HepG2 (cell line): Measurements from ENCODE around the gene DHRS7. TPM values are rescaled to one million over a fixed set of nuclear protein-coding genes. Genes with fewer than 3 reads are reported as not detected.

Experiments
- ATAC-seq: fragments of 200-7000 bp; cut with Tn5 transposase; 3 replicates; pipeline ENCODE4 v1.9.1; 2020; ENCODE audit warnings: mild to moderate bottlenecking, moderate library complexity
- BruUV-seq: library from RNA; stranded (reverse); fragments of 400-500 nt; replicated peaks from 2 replicates; lab custom pipeline; 2021; lab: Mats Ljungman, UMichigan
- CTCF ChIA-PET: fragments of 300-600 bp; formaldehyde crosslinking; extraction: SDS; loops from one replicate; lab custom pipeline; 2021; ENCODE audit warnings: low total read pairs, inconsistent platforms, low intra/inter-chr PET ratio; lab: Yijun Ruan, JAX
- POLR2A ChIA-PET: fragments of 350-600 bp; sonication (Branson Sonifier 250); formaldehyde crosslinking; loops from one replicate; lab custom pipeline; 2020; ENCODE audit warnings: antibody characterized with exemption, inconsistent platforms; lab: Yijun Ruan, JAX
- DNase-seq: peaks from one replicate; pipeline ENCODE4 v3.0.0-alpha.2; 2015; ENCODE audit warnings: low spot score
- FAIRE-seq: peaks from 3 replicates; lab custom pipeline; 2011; peaks lifted over from hg19 to GRCh38; lab: Jason Lieb, UNC
- H2AFZ ChIP-seq: one replicate; pipeline ENCODE4 v1.6.1; 2011; ENCODE audit warnings: low read length, inconsistent platforms
- H3K27ac ChIP-seq: fragments of 300-600 bp; 3 replicates; pipeline ENCODE4 v1.8.0; 2011; ENCODE audit warnings: mixed run types, mild to moderate bottlenecking, mixed read lengths, low read length, inconsistent platforms; ENCODE audit not compliant: insufficient read depth; ENCODE audit errors: extremely low read length
- H3K27me3 ChIP-seq, 2 experiments: fragments of 200-600 bp in 1 of 2; 2 replicates in 1 of 2; 3 replicates in 1 of 2; pipeline versions ENCODE4 v1.6.0 to v1.8.0; 2011; ENCODE audit warnings: low read length in 2 of 2, mild to moderate bottlenecking in 2 of 2, moderate library complexity in 2 of 2, inconsistent platforms in 1 of 2; ENCODE audit not compliant: insufficient read depth in 2 of 2, control insufficient read depth in 1 of 2
- H3K36me3 ChIP-seq, 2 experiments: fragments of 200-600 bp in 1 of 2; replicated peaks in 1 of 2; 2 replicates in 1 of 2; 3 replicates in 1 of 2; pipeline versions ENCODE4 v1.5.1 to v1.8.0; 2011; ENCODE audit warnings: low read length in 2 of 2, inconsistent platforms in 1 of 2; ENCODE audit not compliant: insufficient read depth in 2 of 2, control insufficient read depth in 1 of 2
- H3K4me1 ChIP-seq: 2 replicates; pipeline ENCODE4 v1.5.1; 2012; ENCODE audit warnings: low read length, inconsistent platforms; ENCODE audit not compliant: insufficient read depth
- H3K4me2 ChIP-seq: 2 replicates; pipeline ENCODE4 v1.6.0; 2011; ENCODE audit warnings: low read depth, low read length, inconsistent platforms
- H3K4me3 ChIP-seq, 3 experiments: fragments of 200-600 bp in 1 of 3; sonication (generic), shearing (Covaris generic) in 1 of 3; replicated peaks in 1 of 3; 2 replicates each; pipeline ENCODE4 v1.5.1; 2011 to 2016; ENCODE audit warnings: low read length in 3 of 3, inconsistent platforms in 2 of 3, low read depth in 2 of 3, mild to moderate bottlenecking in 2 of 3, control low read depth in 1 of 3, mixed read lengths in 1 of 3; ENCODE audit not compliant: insufficient read depth in 1 of 3
- H3K79me2 ChIP-seq: one replicate; pipeline ENCODE4 v1.6.1; 2011; ENCODE audit warnings: low read length, inconsistent platforms; ENCODE audit not compliant: insufficient read depth
- H3K9ac ChIP-seq: 2 replicates; pipeline ENCODE4 v1.6.0; 2011; ENCODE audit warnings: mild to moderate bottlenecking, low read depth, low read length, inconsistent platforms; ENCODE audit not compliant: insufficient read depth
- H3K9me3 ChIP-seq: 2 replicates; pipeline ENCODE4 v1.5.1; 2012; ENCODE audit warnings: mild to moderate bottlenecking, low read length
- H4K20me1 ChIP-seq: 2 replicates; pipeline ENCODE4 v1.6.0; 2011; ENCODE audit warnings: inconsistent platforms, mild to moderate bottlenecking, low read length, moderate library complexity; ENCODE audit not compliant: insufficient read depth
- BCL6 ChIP-seq: IDR thresholded peaks from 2 replicates; pipeline ENCODE4 v1.6.1; 2016; ENCODE audit warnings: missing genetic modification reagents, missing compliant biosample characterization
- CREB3 ChIP-seq: sonication (generic); formaldehyde crosslinking; IDR thresholded peaks from 2 replicates; pipeline ENCODE4 v1.5.0; 2020; ENCODE audit warnings: missing genetic modification reagents
- ELF3 ChIP-seq: IDR thresholded peaks from 2 replicates; pipeline ENCODE4 v1.6.1; 2016; ENCODE audit warnings: missing genetic modification reagents, missing compliant biosample characterization
- KMT2A ChIP-seq: sonication (generic); formaldehyde crosslinking; IDR thresholded peaks from 2 replicates; pipeline ENCODE4 v1.4.0; 2020; ENCODE audit warnings: missing genetic modification reagents
- KMT2B ChIP-seq: IDR thresholded peaks from 2 replicates; pipeline ENCODE4 v1.6.1; 2016; ENCODE audit warnings: missing genetic modification reagents, missing compliant biosample characterization
- SAFB2 ChIP-seq: sonication (generic); formaldehyde crosslinking; IDR thresholded peaks from 2 replicates; pipeline ENCODE4 v1.5.1; 2020; ENCODE audit warnings: missing genetic modification reagents, low read depth, mild to moderate bottlenecking, borderline replicate concordance
- ZBTB20 ChIP-seq: sonication (generic); formaldehyde crosslinking; IDR thresholded peaks from 2 replicates; pipeline ENCODE4 v1.8.1; 2023; ENCODE audit warnings: missing genetic modification reagents, low read depth, mild to moderate bottlenecking, borderline replicate concordance
- ZNF264 ChIP-seq: sonication (generic); formaldehyde crosslinking; IDR thresholded peaks from 2 replicates; pipeline ENCODE4 v1.4.0; 2020; ENCODE audit warnings: missing genetic modification reagents
- WGBS: methylation state at CpG from one replicate; pipeline ENCODE4 v1.1.6; 2017; ENCODE audit warnings: low lambda C conversion rate; 5-methylcytosine and 5-hydroxymethylcytosine counted together
- in situ Hi-C: cut with HindIII; loops from 2 replicates; pipeline ENCODE4 v1.10.0; 2017; ENCODE audit warnings: low pct_unique_long_range_greater_than_20kb; ENCODE audit not compliant: extremely low pct_ligation_motif_present
- intact Hi-C: fragments of 100-400 bp; cut with micrococcal nuclease; formaldehyde crosslinking; loops from one replicate; pipeline ENCODE4 v1.10.0; 2022; ENCODE audit not compliant: unreplicated experiment
- polyA plus RNA-seq, 8 experiments: library from polyadenylated mRNA; depleted of rRNA in 3 of 8; stranded (reverse) in 7 of 8; unstranded in 1 of 8; fragments of >200 nt; fragmentation: Illumina TruSeq in 4 of 8; extraction: Trizol in 4 of 8; gene quantifications; 2 replicates each; pipeline versions ENCODE4 v1.2.1 to v1.2.3, GENCODE V29; 2011 to 2016; ENCODE audit warnings: low read depth in 4 of 8, missing spikeins in 1 of 8, mixed read lengths in 1 of 8; ENCODE audit not compliant: insufficient read depth in 1 of 8
- total RNA-seq, 5 experiments: library from RNA; depleted of rRNA; stranded (reverse); fragments of >200 nt; fragmentation: Illumina TruSeq; extraction: Trizol; gene quantifications; 2 replicates each; pipeline ENCODE4 v1.2.3, GENCODE V29; 2016; ENCODE audit warnings: low read depth in 1 of 5
- TF ChIP-seq, protein P1 (sequence below): sonication (generic); formaldehyde crosslinking; IDR thresholded peaks from 2 replicates; pipeline ENCODE4 v1.4.0; 2020; ENCODE audit warnings: missing genetic modification reagents
- TF ChIP-seq, protein P2 (sequence below): sonication (generic); formaldehyde crosslinking; IDR thresholded peaks from 2 replicates; pipeline ENCODE4 v1.4.0; 2020; ENCODE audit warnings: missing genetic modification reagents
- TF ChIP-seq, protein P3 (sequence below), 2 experiments: sonication (generic) in 1 of 2; formaldehyde crosslinking in 1 of 2; IDR thresholded peaks; 2 replicates each; pipeline versions ENCODE4 v1.4.0 to v1.6.1; 2016 to 2020; ENCODE audit warnings: borderline replicate concordance in 1 of 2, low read depth in 1 of 2, mild to moderate bottlenecking in 1 of 2, missing genetic modification reagents in 1 of 2
- TF ChIP-seq, protein P4 (sequence below): sonication (generic); formaldehyde crosslinking; IDR thresholded peaks from 2 replicates; pipeline ENCODE4 v1.4.0; 2020; ENCODE audit warnings: low read depth, mild to moderate bottlenecking, missing genetic modification reagents

DHRS7 gene
- total and polyA plus RNA-seq, 2 of the 13 experiments (the other 11 are each of a cell fraction or from before 2014, with no cell fraction given), result 20.8 to 44.4 TPM

- Histone ChIP-seq H3K4me1 (peaks cover 33% of the 10 kb centered on the region), H3K27me3 (peaks cover 0 to 3% of the 10 kb centered on the region in 2 experiments; a peak in 1 of 5 replicates), H4K20me1 (no peaks in the 10 kb centered on the region), H3K36me3 (peaks cover 7 to 13% of the 10 kb centered on the region in 2 experiments; a peak in 4 of 5 replicates), H3K79me2 (peaks cover 82% of the 10 kb centered on the region), H3K4me3 (no peak overlapping the region), H3K4me2 (no peak overlapping the region), H3K9ac (no peak overlapping the region), H3K9me3 (no peaks in the 10 kb centered on the region), H3K27ac (peak overlapping the region; percentile 3), H2AFZ (no peak overlapping the region)
- DNase-seq (no peak), FAIRE-seq (no peak), ATAC-seq (no peak)
- BruUV-seq, result no TSS peak
- CTCF ChIA-PET, result no interaction called here
- POLR2A ChIA-PET, result no interaction called here
- in situ Hi-C loops (no loop called here), intact Hi-C loops (no loop called here)
- TF ChIP-seq, protein P1, sequence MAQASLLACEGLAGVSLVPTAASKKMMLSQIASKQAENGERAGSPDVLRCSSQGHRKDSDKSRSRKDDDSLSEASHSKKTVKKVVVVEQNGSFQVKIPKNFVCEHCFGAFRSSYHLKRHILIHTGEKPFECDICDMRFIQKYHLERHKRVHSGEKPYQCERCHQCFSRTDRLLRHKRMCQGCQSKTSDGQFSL (CRISPR knock-in tag), result no peak
- TF ChIP-seq ZNF264 (no peak), KMT2A (no peak), BCL6 (no peak), SAFB2 (CRISPR knock-in tag) (no peak), ELF3 (no peak), KMT2B (no peak), ZBTB20 (CRISPR knock-in tag) (no peak), CREB3 (CRISPR knock-in tag) (no peak)
- TF ChIP-seq, protein P2, sequence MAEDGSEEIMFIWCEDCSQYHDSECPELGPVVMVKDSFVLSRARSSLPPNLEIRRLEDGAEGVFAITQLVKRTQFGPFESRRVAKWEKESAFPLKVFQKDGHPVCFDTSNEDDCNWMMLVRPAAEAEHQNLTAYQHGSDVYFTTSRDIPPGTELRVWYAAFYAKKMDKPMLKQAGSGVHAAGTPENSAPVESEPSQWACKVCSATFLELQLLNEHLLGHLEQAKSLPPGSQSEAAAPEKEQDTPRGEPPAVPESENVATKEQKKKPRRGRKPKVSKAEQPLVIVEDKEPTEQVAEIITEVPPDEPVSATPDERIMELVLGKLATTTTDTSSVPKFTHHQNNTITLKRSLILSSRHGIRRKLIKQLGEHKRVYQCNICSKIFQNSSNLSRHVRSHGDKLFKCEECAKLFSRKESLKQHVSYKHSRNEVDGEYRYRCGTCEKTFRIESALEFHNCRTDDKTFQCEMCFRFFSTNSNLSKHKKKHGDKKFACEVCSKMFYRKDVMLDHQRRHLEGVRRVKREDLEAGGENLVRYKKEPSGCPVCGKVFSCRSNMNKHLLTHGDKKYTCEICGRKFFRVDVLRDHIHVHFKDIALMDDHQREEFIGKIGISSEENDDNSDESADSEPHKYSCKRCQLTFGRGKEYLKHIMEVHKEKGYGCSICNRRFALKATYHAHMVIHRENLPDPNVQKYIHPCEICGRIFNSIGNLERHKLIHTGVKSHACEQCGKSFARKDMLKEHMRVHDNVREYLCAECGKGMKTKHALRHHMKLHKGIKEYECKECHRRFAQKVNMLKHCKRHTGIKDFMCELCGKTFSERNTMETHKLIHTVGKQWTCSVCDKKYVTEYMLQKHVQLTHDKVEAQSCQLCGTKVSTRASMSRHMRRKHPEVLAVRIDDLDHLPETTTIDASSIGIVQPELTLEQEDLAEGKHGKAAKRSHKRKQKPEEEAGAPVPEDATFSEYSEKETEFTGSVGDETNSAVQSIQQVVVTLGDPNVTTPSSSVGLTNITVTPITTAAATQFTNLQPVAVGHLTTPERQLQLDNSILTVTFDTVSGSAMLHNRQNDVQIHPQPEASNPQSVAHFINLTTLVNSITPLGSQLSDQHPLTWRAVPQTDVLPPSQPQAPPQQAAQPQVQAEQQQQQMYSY, result no peak
- TF ChIP-seq, protein P3, sequence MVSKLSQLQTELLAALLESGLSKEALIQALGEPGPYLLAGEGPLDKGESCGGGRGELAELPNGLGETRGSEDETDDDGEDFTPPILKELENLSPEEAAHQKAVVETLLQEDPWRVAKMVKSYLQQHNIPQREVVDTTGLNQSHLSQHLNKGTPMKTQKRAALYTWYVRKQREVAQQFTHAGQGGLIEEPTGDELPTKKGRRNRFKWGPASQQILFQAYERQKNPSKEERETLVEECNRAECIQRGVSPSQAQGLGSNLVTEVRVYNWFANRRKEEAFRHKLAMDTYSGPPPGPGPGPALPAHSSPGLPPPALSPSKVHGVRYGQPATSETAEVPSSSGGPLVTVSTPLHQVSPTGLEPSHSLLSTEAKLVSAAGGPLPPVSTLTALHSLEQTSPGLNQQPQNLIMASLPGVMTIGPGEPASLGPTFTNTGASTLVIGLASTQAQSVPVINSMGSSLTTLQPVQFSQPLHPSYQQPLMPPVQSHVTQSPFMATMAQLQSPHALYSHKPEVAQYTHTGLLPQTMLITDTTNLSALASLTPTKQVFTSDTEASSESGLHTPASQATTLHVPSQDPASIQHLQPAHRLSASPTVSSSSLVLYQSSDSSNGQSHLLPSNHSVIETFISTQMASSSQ (IDR thresholded peaks at IDR 0.05; ENCODE audit: low read depth), result no peak
- TF ChIP-seq, protein P3 (CRISPR knock-in tag; IDR thresholded peaks at IDR 0.05; ENCODE audit: borderline replicate concordance), result no peak
- TF ChIP-seq, protein P4, sequence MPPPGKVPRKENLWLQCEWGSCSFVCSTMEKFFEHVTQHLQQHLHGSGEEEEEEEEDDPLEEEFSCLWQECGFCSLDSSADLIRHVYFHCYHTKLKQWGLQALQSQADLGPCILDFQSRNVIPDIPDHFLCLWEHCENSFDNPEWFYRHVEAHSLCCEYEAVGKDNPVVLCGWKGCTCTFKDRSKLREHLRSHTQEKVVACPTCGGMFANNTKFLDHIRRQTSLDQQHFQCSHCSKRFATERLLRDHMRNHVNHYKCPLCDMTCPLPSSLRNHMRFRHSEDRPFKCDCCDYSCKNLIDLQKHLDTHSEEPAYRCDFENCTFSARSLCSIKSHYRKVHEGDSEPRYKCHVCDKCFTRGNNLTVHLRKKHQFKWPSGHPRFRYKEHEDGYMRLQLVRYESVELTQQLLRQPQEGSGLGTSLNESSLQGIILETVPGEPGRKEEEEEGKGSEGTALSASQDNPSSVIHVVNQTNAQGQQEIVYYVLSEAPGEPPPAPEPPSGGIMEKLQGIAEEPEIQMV (CRISPR knock-in tag), result no peak
- WGBS, result 67% methylated on average over 3 of the region's 3 CpGs
Measured at GRCh38 chr14:60095781-60096450, 69.3 kb downstream of the DHRS7 start.
